CD14-positive monocyte (primary cell): ENCODE results near the gene TANGO6. TPM values are rescaled to one million over a fixed set of nuclear protein-coding genes. Genes with fewer than 3 reads are reported as not detected.

Experiments
- DNase-seq, 3 donors: peaks; one replicate each; pipeline ENCODE4 v3.0.0-alpha.2; 2011 to 2022
- H2AFZ ChIP-seq: 2 replicates; pipeline ENCODE4 v1.6.0; 2012; ENCODE audit warnings: mild to moderate bottlenecking, low read depth, low read length, inconsistent platforms; ENCODE audit not compliant: insufficient read depth, poor library complexity, severe bottlenecking
- H3K27ac ChIP-seq, 2 donors: 1 replicate in 1 of 2; 2 replicates in 1 of 2; pipeline ENCODE4 v1.5.1; 2012 to 2013; ENCODE audit warnings: low read length in 2 of 2, control low read depth in 1 of 2, inconsistent platforms in 1 of 2, low read depth in 1 of 2, mild to moderate bottlenecking in 1 of 2
- H3K27me3 ChIP-seq, 2 donors: one replicate each; pipeline versions ENCODE4 v1.6.0 to v1.6.1; 2011 to 2013; ENCODE audit warnings: low read length in 2 of 2; ENCODE audit not compliant: control insufficient read depth in 2 of 2, insufficient read depth in 2 of 2
- H3K36me3 ChIP-seq, 2 donors: replicated peaks in 1 of 2; 1 replicate in 1 of 2; 2 replicates in 1 of 2; pipeline versions ENCODE4 v1.5.1 to v1.6.1; 2012 to 2013; ENCODE audit warnings: low read length in 2 of 2, control low read depth in 1 of 2, inconsistent platforms in 1 of 2, mild to moderate bottlenecking in 1 of 2; ENCODE audit not compliant: insufficient read depth in 2 of 2, control insufficient read depth in 1 of 2
- H3K4me1 ChIP-seq, 2 donors: 1 replicate in 1 of 2; 2 replicates in 1 of 2; pipeline versions ENCODE4 v1.5.1 to v1.6.1; 2012 to 2013; ENCODE audit warnings: low read length in 2 of 2, control low read depth in 1 of 2, inconsistent platforms in 1 of 2, mild to moderate bottlenecking in 1 of 2, moderate library complexity in 1 of 2; ENCODE audit not compliant: insufficient read depth in 2 of 2, control insufficient read depth in 1 of 2
- H3K4me2 ChIP-seq: replicated peaks from 2 replicates; pipeline ENCODE3; 2012; ENCODE audit warnings: low read length, moderate library complexity, mild to moderate bottlenecking; ENCODE audit not compliant: poor library complexity, severe bottlenecking; ENCODE audit errors: extremely low read depth
- H3K4me3 ChIP-seq, 3 experiments: fragments of 200-600 bp in 1 of 3; sonication (generic) in 1 of 3; replicated peaks in 1 of 3; 1 replicate in 2 of 3; 2 replicates in 1 of 3; pipeline ENCODE4 v1.5.1; 2011 to 2013; ENCODE audit warnings: low read length in 3 of 3, mild to moderate bottlenecking in 3 of 3, control low read depth in 2 of 3, low read depth in 2 of 3, inconsistent platforms in 1 of 3, moderate library complexity in 1 of 3
- H3K79me2 ChIP-seq: 2 replicates; pipeline ENCODE4 v1.6.0; 2012; ENCODE audit warnings: mild to moderate bottlenecking, control low read depth, inconsistent platforms, low read length, moderate library complexity; ENCODE audit not compliant: insufficient read depth
- H3K9ac ChIP-seq: 2 replicates; pipeline ENCODE4 v1.6.0; 2017; ENCODE audit warnings: low read length, mild to moderate bottlenecking; ENCODE audit not compliant: insufficient read depth, poor library complexity, severe bottlenecking
- H3K9me3 ChIP-seq, 2 donors: replicated peaks in 1 of 2; 1 replicate in 1 of 2; 2 replicates in 1 of 2; pipeline versions ENCODE4 v1.5.1 to v1.6.1; 2012 to 2013; ENCODE audit warnings: low read length in 2 of 2, control low read depth in 1 of 2; ENCODE audit not compliant: control insufficient read depth in 1 of 2, insufficient read depth in 1 of 2
- H4K20me1 ChIP-seq: 2 replicates; pipeline ENCODE4 v1.6.0; 2012; ENCODE audit warnings: mild to moderate bottlenecking, low read length, control low read depth, moderate library complexity; ENCODE audit not compliant: insufficient read depth
- H3K27ac Mint-ChIP-seq, 7 donors: one replicate each; pipeline ENCODE4 v1.8.0; 2020; ENCODE audit warnings: mild to moderate bottlenecking in 7 of 7, mixed read lengths in 7 of 7, moderate library complexity in 6 of 7, inconsistent platforms in 2 of 7
- H3K27me3 Mint-ChIP-seq, 3 donors: one replicate each; pipeline ENCODE4 v1.8.0; 2021 to 2022; ENCODE audit warnings: low read depth in 3 of 3, mild to moderate bottlenecking in 3 of 3, mixed read lengths in 3 of 3, moderate library complexity in 3 of 3, inconsistent platforms in 1 of 3
- H3K36me3 Mint-ChIP-seq, 2 donors: one replicate each; pipeline ENCODE4 v1.8.0; 2020; ENCODE audit warnings: mixed read lengths in 2 of 2, inconsistent platforms in 1 of 2, mild to moderate bottlenecking in 1 of 2
- H3K4me1 Mint-ChIP-seq: one replicate; pipeline ENCODE4 v1.8.0; 2020; ENCODE audit warnings: mild to moderate bottlenecking, mixed read lengths
- H3K4me3 Mint-ChIP-seq, 2 donors: one replicate each; pipeline ENCODE4 v1.8.0; 2020; ENCODE audit warnings: mild to moderate bottlenecking in 2 of 2, mixed read lengths in 2 of 2, moderate library complexity in 1 of 2
- H3K9me3 Mint-ChIP-seq, 7 donors: one replicate each; pipeline ENCODE4 v1.8.0; 2020 to 2022; ENCODE audit warnings: mixed read lengths in 7 of 7, mild to moderate bottlenecking in 6 of 7, moderate library complexity in 6 of 7, inconsistent platforms in 2 of 7
- WGBS: methylation state at CpG from one replicate; pipeline ENCODE4 v1.1.5; 2013; ENCODE audit warnings: missing lambda C conversion rate; ENCODE audit not compliant: insufficient coverage; 5-methylcytosine and 5-hydroxymethylcytosine counted together
- intact Hi-C, 2 donors: fragments of 100-400 bp; cut with micrococcal nuclease; formaldehyde crosslinking; loops; one replicate each; pipeline versions ENCODE4 v1.15.0 to v1.15.1; 2023
- polyA plus RNA-seq, 3 donors: library from polyadenylated mRNA; depleted of rRNA in 1 of 3; unstranded in 2 of 3; stranded (reverse) in 1 of 3; fragments of 300-500 nt in 2 of 3; fragments of >200 nt in 1 of 3; fragmentation: Illumina TruSeq in 2 of 3; gene quantifications; 1 replicate in 2 of 3; 2 replicates in 1 of 3; pipeline ENCODE4 v1.2.3, GENCODE V29; 2012 to 2021
- TF ChIP-seq, protein P1 (sequence below): fragments of 200-600 bp; IDR thresholded peaks from one replicate; pipeline ENCODE4 v1.8.0; 2022; ENCODE audit warnings: antibody characterized with exemption, mild to moderate bottlenecking

The TANGO6 gene
- polyA plus RNA-seq, 3 donors, result 6.5 to 8.1 (median 7.3) TPM

DNA sequence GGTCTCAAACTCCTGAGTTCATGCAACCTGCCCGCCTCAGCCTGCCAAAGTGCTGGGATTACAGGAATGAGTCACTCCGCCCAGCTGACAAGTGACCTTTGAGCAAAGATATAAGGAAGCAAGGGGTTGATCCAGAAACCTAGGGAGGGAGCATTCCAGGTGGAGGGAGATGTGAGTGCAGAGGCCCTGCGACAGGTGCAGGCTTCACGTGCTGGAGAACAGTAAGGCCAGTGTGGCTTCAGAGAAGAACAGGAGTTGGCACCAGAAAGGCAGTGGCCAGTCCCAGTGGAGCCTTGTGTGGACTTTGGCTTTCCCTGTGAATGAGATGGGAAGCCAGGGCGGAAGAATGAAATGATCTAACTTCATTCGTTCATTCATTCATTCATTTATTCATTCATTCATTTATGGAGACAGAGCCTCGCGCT lies 188.6 kb downstream of the TANGO6 start:
- Histone ChIP-seq H3K4me3 (no peak overlapping the region), H3K79me2 (no peaks in the 10 kb centered on the region), H3K36me3 (peaks cover 17 to 45% of the 10 kb centered on the region in 2 donors), H3K9me3 (no peaks in the 10 kb centered on the region), H3K4me1 (no peaks in the 10 kb centered on the region), H2AFZ (no peak overlapping the region), H4K20me1 (no peaks in the 10 kb centered on the region), H3K4me2 (no peak overlapping the region), H3K27me3 (no peaks in the 10 kb centered on the region), H3K9ac (no peak overlapping the region), H3K27ac (no peak overlapping the region)
- no peaks in the 10 kb centered on the region for H3K9me3 Mint-ChIP-seq
- H3K4me3 Mint-ChIP-seq, result no peak overlapping the region
- intact Hi-C loops, result no loop called here
- H3K27ac Mint-ChIP-seq, result no peak overlapping the region
- no peaks in the 10 kb centered on the region for H3K27me3 Mint-ChIP-seq
- TF ChIP-seq, protein P1, sequence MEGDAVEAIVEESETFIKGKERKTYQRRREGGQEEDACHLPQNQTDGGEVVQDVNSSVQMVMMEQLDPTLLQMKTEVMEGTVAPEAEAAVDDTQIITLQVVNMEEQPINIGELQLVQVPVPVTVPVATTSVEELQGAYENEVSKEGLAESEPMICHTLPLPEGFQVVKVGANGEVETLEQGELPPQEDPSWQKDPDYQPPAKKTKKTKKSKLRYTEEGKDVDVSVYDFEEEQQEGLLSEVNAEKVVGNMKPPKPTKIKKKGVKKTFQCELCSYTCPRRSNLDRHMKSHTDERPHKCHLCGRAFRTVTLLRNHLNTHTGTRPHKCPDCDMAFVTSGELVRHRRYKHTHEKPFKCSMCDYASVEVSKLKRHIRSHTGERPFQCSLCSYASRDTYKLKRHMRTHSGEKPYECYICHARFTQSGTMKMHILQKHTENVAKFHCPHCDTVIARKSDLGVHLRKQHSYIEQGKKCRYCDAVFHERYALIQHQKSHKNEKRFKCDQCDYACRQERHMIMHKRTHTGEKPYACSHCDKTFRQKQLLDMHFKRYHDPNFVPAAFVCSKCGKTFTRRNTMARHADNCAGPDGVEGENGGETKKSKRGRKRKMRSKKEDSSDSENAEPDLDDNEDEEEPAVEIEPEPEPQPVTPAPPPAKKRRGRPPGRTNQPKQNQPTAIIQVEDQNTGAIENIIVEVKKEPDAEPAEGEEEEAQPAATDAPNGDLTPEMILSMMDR, result no peak
- peaks cover 38 to 57% of the 10 kb centered on the region in 2 donors for H3K36me3 Mint-ChIP-seq
- no peaks in the 10 kb centered on the region for H3K4me1 Mint-ChIP-seq
- no peak for DNase-seq
- WGBS, result 99% methylated on average over 5 of the region's 8 CpGs

DNA sequence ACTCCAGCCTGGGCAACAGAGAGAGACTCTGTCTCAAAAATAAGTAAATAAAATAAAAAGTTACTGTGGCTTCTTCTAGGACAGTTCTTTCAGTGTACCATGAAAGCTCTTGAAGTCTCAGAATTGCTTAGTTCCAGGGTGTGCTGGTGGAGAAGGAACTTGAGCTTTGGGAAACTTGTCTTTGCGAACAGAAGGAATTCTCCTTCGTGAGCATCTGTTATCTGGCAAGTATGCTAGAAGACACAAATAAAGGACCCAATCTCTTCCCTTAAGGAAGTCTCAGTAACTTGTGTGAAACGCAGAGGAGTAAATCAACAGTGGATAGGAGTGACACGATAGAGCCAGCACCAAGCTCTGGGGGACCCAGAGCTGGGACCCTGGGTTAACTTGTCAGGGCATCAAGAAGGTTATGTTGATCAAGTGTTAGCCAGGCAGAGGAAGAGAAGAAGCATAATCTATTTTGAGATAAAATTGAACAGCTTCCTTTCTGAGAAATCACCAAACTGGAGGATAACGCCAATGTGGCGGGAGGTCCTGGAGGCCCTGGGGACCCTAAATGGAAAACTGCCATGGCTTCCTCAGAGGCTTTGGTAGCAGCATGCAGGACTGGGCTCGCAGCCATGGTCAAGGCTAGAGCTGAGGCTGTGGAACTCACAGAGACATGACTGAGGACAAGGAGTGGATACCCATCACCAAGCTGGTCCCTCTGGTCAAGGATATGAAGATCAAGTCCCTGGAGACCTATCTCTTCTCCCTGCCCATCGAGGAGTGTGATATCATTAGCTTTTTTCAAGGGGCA lies 190.0 kb downstream of the TANGO6 start:
- no peak overlapping the region for H3K27ac ChIP-seq
- DNase-seq, result no peak
- no peaks in the 10 kb centered on the region for H4K20me1 ChIP-seq
- Mint-ChIP-seq H3K27ac (peak overlapping the region in 1 of 7 donors; percentile 20), H3K9me3 (no peaks in the 10 kb centered on the region), H3K4me3 (no peak overlapping the region), H3K4me1 (no peaks in the 10 kb centered on the region), H3K27me3 (no peaks in the 10 kb centered on the region), H3K36me3 (peaks cover 36 to 47% of the 10 kb centered on the region in 2 donors)
- H3K79me2 ChIP-seq, result no peaks in the 10 kb centered on the region
- H2AFZ ChIP-seq, result no peak overlapping the region
- H3K4me2 ChIP-seq, result no peak overlapping the region
- peaks cover 12 to 45% of the 10 kb centered on the region in 2 donors for H3K36me3 ChIP-seq
- H3K9me3 ChIP-seq, result no peaks in the 10 kb centered on the region
- intact Hi-C loops, result no loop called here
- H3K4me1 ChIP-seq, result no peaks in the 10 kb centered on the region
- TF ChIP-seq, protein P1, result no peak
- no peak overlapping the region for H3K4me3 ChIP-seq
- no peaks in the 10 kb centered on the region for H3K27me3 ChIP-seq
- H3K9ac ChIP-seq, result no peak overlapping the region
- 95% methylated on average over 5 of the region's 8 CpGs for whole genome bisulfite sequencing
